ENCODE data around the gene ARID5A. TPM values are rescaled to one million over a fixed set of nuclear protein-coding genes. Genes with fewer than 3 reads are reported as not detected.
"Not testable (repeated sequence)": the region's sequence is repeated elsewhere in the genome, so short reads cannot be mapped to it uniquely, and the experiment has no call there.

Gene ARID5A
- total RNA-seq, 1 experiment from 2014 or later: 5.4 TPM

GRCh38 chr2:96541398-96542152 lies 5.0 kb downstream of the ARID5A start:
- no peak for DNase-seq (ENCODE audit: low read depth)

- no peak for DNase-seq (ENCODE audit: low read depth)
Measured at GRCh38 chr2:96542357-96542977, 5.9 kb downstream of the ARID5A start.

GRCh38 chr2:96546321-96546720 lies 9.8 kb downstream of the ARID5A start:
- no peak for DNase-seq (ENCODE audit: low read depth)

- DNase-seq (ENCODE audit: low read depth): no peak
Measured at GRCh38 chr2:96546797-96547196, 10.2 kb downstream of the ARID5A start.

- DNase-seq (ENCODE audit: low read depth): no peak
Measured at GRCh38 chr2:96547203-96547641, 10.7 kb downstream of the ARID5A start.

GRCh38 chr2:96547731-96548171 lies 11.2 kb downstream of the ARID5A start:
- no peak for DNase-seq (ENCODE audit: low read depth)

GRCh38 chr2:96548558-96549465 lies 12.3 kb downstream of the ARID5A start:
- no peak for DNase-seq (ENCODE audit: low read depth)

- DNase-seq (ENCODE audit: low read depth): no peak
Measured at GRCh38 chr2:96549466-96549785, 12.9 kb downstream of the ARID5A start.

GRCh38 chr2:96549967-96550786 lies 13.6 kb downstream of the ARID5A start:
- DNase-seq (ENCODE audit: low read depth): no peak

GRCh38 chr2:96550787-96551604 lies 14.4 kb downstream of the ARID5A start:
- no peak for DNase-seq (ENCODE audit: low read depth)

GRCh38 chr2:96551605-96552314 lies 15.2 kb downstream of the ARID5A start:
- DNase-seq (ENCODE audit: low read depth): no peak

GRCh38 chr2:96552315-96553175 lies 16.0 kb downstream of the ARID5A start:
- DNase-seq (ENCODE audit: low read depth): no peak

GRCh38 chr2:96553176-96553956 lies 16.8 kb downstream of the ARID5A start:
- no peak for DNase-seq (ENCODE audit: low read depth)

GRCh38 chr2:96553957-96554292 lies 17.4 kb downstream of the ARID5A start:
- DNase-seq (ENCODE audit: low read depth): not testable (repeated sequence)

GRCh38 chr2:96554293-96555145 lies 18.0 kb downstream of the ARID5A start:
- peak; percentile 69 for DNase-seq (ENCODE audit: low read depth)

- no peak for DNase-seq (ENCODE audit: low read depth)
Measured at GRCh38 chr2:96555146-96555610, 18.6 kb downstream of the ARID5A start.

All from Daoy (cell line).